ENCODE results near the gene CNN1. TPM values are rescaled to one million over a fixed set of nuclear protein-coding genes. Genes with fewer than 3 reads are reported as not detected.
A peak's percentile ranks its signal among the peaks of the same experiment; 100 is the strongest.
"Not testable (repeated sequence)": the region's sequence is repeated elsewhere in the genome, so short reads cannot be mapped to it uniquely, and the experiment has no call there.

Gene CNN1
- total RNA-seq, 1 experiment from 2014 or later, result not detected

DNA sequence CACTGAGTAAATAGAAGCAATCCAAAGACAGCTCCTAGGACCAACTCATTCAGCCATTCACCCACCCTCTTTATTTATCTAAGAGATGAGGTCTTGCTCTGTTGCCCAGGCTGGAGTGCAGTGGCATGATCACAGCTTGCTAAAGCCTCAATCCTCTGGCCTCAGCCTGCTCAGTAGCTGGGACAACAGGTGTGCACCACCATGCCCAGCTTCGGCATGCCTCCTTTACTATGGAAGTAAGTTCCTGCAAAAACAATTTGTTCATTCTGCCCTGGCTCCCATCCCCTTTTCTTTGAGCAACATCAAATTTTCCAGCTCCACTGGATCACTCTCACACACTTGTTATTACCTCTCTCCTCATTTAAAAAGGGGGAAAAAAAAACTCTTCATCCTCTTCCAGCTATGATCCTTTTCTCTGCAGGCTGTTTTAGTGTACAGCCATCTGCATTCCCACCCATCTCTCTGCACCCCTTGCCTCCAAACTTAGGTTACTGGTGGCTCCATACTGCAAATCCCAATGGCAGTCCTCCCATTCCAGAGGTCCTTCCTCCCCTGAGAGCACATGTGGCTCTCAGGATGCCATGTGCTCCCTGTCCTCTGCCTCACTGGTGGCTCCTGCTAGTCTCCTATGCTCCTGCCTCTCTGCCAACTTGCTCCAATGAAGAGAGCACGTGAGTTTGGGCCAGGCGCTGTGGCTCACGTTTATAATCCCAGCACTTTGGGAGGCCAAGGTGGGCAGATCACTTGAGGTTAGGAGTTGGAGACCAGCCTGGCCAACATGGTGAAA, 18.2 kb downstream of the CNN1 start:
- no peak for DNase-seq (ENCODE audit: low read depth, low spot score)
- in situ Hi-C loops (cut with HindIII; ENCODE audit: low pct_unique_long_range_greater_than_20kb, low sequenced_read_pairs), result no loop called here

DNA sequence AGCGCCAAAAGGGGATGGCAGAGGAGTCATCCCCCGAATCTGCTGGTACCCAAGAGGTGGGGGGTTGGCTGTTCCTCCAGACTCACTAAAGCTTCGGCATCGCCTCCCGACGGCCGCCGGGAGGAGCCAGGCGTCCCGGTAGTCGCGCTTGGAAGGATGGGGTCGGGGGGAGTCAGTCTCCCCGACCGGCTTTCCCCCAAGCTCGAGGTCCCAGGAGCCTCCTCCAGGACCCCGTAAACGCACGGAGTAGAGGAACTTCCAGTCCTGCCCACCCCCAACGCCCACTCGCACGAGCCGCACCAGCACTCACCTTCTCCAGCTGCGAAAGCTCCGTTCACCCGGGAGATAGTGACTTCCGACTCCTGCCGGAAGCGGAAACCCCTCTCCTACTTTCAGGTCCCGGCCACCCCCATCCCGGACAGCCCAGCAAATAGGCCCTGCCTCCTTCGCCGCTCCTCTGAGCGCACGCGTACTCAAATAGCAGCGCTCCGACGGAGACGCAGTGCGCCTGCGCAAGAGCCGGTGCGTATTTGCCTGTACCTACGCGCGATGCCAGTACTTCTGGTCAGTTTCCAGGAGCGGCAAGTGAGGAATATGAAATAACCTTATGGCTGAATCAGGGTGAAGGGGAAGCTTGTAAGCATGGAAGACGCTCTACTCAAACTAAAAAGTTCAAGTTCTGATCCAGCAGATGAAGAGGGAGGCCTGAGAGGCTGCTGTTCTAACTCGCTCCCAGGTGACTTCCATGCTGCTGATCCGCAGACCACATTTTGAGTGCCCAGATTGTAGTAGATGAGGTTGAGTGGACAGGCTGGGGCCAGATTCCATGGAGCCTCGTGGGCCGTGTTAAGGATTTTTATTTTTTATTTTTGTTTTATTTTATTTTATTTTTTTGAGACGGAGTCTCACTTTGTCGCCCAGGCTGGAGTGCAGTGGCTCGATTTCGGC, 20.5 kb downstream of the CNN1 start, which contains the start of gene ELOF1:
TSS of gene ELOF1 (minus strand) at position 350 of the 948 bp plus-strand sequence. CDS start 4,883 bp downstream, outside the sequence.
- DNase-seq (ENCODE audit: low read depth, low spot score), result peak; percentile 96
- in situ Hi-C loops (cut with HindIII; ENCODE audit: low pct_unique_long_range_greater_than_20kb, low sequenced_read_pairs), result no loop called here

DNA sequence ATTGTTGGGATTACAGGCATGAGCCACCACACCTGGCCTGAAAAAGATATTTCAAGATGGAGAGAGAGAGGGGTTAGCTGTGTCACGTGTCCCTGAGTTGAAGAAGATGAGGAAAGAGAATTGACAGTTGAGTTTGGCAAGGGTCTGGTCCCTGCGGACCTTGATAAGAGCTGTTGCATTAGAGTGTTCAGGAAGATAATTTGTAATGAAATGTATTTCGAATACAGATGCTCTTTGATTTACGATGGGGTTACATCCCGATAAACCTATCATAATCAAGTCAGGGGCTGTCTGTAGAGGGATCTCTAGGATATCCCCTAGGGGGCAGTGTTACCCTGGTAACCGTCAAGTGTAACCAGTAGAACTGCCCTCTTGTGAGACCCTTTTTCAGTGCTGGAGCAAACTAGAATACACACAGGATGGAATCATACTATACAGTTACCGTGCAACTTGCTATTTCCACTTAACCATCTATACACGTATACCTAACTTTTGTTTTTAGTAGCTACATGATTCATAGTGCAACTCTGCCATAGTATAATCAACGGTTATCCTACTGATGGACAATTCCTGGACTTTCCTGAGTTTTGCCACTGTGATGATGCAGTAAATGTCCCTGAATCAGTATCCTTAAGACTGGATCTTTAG, 21.9 kb downstream of the CNN1 start:
- in situ Hi-C loops (cut with HindIII; ENCODE audit: low pct_unique_long_range_greater_than_20kb, low sequenced_read_pairs), result no loop called here
- DNase-seq (ENCODE audit: low read depth, low spot score), result peak; percentile 85

DNA sequence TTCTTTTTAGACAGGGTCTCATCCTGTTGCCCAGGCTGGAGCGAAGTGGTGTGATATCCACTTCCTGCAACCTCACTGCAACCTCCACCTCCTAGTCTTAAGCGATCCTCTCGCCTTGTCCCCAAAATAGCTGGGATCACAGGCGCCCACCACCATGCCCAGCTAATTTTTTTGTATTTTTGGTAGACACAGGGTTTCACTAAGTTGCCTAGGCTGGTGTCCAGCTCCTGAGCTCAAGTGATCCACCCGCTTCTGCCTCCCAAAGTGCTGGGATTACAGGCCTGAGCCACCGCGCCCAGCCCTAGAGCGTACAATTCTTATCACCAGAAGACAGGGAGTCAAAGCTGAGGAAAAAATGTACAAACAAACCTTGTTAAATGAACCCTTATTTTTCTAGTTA, 24.9 kb downstream of the CNN1 start:
- in situ Hi-C loops (cut with HindIII; ENCODE audit: low pct_unique_long_range_greater_than_20kb, low sequenced_read_pairs), result no loop called here
- no peak for DNase-seq (ENCODE audit: low read depth, low spot score)

DNA sequence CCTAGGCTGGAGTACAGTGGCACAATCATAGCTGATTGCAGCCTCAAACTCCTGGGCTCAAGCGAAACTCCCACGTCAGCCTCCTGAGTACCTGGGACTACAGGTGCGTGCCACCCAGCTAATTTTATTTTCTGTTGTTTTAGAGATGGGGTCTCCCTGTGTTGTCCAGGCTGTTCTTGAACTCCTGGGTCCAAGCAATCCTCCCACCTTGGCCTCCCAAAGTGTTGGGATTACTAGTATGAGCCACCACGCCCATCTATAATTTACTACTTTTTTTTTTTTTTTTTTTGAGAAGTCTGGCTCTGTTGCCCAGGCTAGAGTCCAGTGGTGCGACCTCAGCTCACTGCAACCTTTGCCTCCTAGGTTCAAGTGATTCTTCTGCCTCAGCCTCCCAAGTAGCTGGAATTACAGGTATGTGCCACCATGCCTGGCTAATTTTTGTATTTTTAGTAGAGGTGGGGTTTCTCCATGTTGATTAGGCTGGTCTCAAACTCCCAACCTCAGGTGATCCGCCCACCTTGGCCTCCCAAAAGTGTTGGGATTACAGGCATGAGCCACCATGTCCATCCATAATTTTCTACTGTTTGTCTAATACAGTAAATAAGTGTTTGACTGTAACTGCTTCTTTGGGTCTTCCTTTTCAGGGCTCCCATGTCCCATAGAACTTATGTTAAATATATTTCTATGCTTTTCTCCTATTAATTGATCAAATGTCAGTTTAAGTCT, 25.6 kb downstream of the CNN1 start:
- in situ Hi-C loops (cut with HindIII; ENCODE audit: low pct_unique_long_range_greater_than_20kb, low sequenced_read_pairs); DNase-seq (ENCODE audit: low read depth, low spot score): not testable (repeated sequence)

DNA sequence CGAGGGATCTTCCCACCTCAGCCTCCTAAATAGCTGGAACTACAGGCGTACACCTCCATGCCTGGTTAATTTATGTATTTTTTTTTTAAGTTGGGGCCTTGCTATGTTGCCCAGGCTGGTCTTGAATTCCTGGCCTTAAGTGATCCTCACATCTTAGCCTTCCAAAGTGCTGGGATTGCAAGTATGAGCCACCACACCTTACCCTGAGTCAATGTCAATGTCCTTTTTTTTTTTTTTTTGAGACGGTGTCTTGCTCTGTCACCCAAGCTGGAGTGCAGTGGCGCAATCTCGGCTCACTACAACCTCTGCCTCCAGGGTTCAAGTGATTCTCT, 27.0 kb downstream of the CNN1 start:
- DNase-seq (ENCODE audit: low read depth, low spot score); in situ Hi-C loops (cut with HindIII; ENCODE audit: low pct_unique_long_range_greater_than_20kb, low sequenced_read_pairs): not testable (repeated sequence)

DNA sequence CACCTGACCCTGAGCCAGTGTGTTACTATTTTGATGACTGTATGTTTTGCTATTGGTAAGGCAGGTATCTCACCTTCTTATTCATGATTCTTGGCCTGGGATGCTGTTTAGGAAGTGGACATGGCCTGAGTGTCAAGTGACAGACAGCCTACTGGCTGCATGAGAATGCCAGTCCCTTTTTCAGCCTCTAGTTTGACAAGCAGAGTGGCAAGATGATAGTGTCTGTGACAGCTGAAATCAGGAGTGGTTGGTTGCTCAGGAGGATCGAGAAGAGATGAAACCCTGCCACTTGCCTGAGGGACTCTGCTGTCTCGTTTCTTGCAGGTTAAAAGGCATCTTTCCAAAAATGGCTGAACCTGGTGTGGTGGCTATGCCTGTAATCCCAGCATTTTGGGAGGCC, 27.5 kb downstream of the CNN1 start:
- in situ Hi-C loops (cut with HindIII; ENCODE audit: low pct_unique_long_range_greater_than_20kb, low sequenced_read_pairs), result no loop called here
- no peak for DNase-seq (ENCODE audit: low read depth, low spot score)

DNA sequence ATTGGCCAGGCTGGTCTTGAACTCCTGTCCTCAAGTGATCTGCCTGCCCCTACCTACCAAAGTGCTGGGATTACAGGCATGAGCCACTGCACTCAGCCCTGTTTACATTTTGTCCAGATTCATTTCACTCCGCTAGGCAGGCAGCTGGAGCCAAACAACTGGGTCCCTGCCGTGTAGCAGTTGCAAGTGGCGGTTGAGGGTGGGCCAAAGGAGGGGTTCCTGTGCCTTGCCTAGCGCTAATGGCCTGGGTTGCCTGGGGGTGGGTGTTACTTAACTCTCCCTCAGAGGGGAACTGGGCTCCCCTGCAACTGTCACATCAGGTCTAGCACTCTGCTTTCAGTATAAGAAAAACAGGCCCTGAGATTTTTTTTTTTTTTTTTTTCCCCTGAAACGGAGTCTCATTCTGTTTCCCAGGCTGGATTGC, 31.4 kb downstream of the CNN1 start:
- in situ Hi-C loops (cut with HindIII; ENCODE audit: low pct_unique_long_range_greater_than_20kb, low sequenced_read_pairs), result no loop called here
- no peak for DNase-seq (ENCODE audit: low read depth, low spot score)

DNA sequence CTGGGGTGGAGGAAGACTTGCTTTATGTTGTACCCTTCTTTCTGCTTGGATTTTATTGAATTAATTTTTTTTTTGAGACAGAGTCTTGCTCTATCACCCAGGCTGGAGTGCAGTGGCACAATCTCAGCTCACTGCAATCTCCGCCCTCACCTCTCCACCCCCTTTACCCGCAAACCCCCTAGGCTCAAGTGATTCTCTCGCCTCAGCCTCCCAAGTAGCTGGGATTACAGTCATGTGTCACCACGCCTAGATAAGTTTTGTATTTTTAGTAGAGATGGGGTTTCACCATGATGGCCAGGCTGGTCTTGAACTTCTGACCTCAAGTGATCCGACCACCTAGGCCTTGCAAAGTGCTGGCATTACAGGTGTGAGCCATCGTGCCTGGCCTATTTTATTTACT, 34.7 kb downstream of the CNN1 start:
- DNase-seq (ENCODE audit: low read depth, low spot score); in situ Hi-C loops (cut with HindIII; ENCODE audit: low pct_unique_long_range_greater_than_20kb, low sequenced_read_pairs): not testable (repeated sequence)

DNA sequence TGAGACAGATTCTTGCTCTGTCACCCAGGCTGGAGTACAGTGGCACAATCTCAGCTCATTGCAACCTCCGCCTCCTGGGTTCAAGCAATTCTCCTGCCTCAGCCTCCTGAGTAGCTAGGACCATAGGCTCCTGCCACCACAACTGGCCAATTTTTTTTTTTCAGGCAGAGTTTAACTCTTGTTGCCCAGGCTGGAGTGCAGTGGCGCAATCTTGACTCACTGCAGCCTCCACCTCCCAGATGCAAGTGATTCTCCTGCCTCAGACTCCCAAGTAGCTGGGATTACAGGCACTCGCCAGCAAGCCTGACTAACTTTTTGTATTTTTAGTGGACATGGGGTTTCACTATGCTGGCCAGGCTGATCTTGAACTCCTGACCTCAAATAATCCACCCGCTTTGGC, 35.1 kb downstream of the CNN1 start:
- in situ Hi-C loops (cut with HindIII; ENCODE audit: low pct_unique_long_range_greater_than_20kb, low sequenced_read_pairs), result not testable (repeated sequence)

DNA sequence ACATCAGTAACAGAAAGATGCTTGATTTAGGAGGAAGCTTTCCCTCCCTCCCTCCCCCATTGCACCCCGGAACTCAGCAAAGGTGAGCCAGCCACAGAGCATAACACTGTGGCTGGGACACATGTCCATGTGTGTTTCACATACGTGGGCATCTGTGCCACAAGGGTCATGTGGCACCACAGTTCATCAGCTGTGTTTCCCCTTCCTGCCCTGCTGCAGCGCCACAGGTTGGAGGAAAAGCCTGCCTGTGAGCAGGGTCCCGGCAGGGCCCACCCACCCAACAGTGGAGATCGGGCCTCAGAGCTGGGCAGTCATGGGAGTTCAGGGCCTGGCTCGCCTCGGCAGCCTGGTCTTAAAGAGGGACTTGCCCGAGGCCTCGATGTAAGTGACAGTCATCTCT, 36.0 kb downstream of the CNN1 start:
- in situ Hi-C loops (cut with HindIII; ENCODE audit: low pct_unique_long_range_greater_than_20kb, low sequenced_read_pairs), result no loop called here
- no peak for DNase-seq (ENCODE audit: low read depth, low spot score)

More for the DNA sequence above, 35.1 kb downstream of the CNN1 start:
- DNase-seq (ENCODE audit: low read depth, low spot score), result not testable (repeated sequence)

DNA sequence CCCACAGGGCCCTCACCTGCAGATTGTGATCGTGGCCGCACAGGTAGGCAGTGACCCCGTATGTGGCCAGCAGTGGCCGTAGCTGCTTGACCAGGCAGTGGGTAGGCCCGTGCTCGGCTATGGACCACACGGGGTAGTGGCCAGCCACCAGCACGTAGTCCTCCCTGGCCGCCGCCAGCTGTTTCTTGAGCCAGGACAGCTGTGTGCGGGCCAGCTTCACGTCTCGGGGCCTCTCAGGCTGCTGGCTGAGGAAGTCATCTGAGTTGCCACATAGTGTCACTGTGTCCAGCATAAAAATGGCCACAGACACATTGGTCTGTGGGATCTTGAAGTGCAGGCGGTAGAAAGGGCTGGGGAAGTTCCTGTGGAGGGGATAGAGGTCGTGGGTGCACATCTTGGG, 37.6 kb downstream of the CNN1 start:
- in situ Hi-C loops (cut with HindIII; ENCODE audit: low pct_unique_long_range_greater_than_20kb, low sequenced_read_pairs), result no loop called here
- no peak for DNase-seq (ENCODE audit: low read depth, low spot score)

DNA sequence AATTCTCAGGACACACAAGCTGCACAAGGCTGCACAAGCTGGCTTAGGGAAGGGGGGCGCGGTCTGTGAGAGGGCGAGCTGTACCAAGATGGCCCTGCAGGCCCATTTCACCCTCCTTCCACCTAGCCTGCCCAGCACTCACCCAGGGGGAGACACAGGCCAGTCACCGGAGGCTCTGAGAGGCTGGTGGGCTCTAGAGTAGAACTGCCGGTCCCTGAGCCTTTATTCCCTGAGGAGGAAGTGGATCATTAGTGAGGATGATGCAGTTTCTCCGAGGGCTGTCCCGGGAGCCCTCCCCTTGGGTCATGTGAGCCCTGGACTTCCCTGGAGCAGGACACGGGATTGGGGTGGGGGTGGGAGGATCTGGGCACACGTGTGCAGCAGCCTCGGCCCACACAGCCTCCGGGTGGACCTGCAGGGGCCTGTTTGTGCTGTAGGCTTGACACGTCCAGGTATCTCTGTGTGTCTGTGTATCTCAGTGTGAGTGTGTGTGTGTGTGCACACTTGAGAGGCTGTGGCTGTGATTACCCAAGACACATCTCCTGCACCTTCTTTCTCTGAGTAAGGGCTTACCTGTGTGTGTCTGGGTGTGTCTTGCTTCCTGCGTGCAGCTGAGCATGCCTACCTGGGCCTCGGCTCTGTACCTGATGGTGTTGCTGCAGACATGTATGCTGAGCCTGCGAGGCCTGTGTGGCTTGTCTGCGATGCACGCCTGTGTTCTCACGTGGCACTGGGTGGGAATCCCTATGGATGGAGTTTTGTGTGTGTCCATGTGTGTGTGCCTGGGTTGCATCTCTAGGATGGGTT, 39.0 kb downstream of the CNN1 start, which contains the start of gene ACP5:
TSS of gene ACP5 (minus strand) at position 195 of the 807 bp plus-strand sequence. CDS start 328 bp downstream, outside the sequence.
- in situ Hi-C loops (cut with HindIII; ENCODE audit: low pct_unique_long_range_greater_than_20kb, low sequenced_read_pairs), result no loop called here
- peak; percentile 64 for DNase-seq (ENCODE audit: low read depth, low spot score)

DNA sequence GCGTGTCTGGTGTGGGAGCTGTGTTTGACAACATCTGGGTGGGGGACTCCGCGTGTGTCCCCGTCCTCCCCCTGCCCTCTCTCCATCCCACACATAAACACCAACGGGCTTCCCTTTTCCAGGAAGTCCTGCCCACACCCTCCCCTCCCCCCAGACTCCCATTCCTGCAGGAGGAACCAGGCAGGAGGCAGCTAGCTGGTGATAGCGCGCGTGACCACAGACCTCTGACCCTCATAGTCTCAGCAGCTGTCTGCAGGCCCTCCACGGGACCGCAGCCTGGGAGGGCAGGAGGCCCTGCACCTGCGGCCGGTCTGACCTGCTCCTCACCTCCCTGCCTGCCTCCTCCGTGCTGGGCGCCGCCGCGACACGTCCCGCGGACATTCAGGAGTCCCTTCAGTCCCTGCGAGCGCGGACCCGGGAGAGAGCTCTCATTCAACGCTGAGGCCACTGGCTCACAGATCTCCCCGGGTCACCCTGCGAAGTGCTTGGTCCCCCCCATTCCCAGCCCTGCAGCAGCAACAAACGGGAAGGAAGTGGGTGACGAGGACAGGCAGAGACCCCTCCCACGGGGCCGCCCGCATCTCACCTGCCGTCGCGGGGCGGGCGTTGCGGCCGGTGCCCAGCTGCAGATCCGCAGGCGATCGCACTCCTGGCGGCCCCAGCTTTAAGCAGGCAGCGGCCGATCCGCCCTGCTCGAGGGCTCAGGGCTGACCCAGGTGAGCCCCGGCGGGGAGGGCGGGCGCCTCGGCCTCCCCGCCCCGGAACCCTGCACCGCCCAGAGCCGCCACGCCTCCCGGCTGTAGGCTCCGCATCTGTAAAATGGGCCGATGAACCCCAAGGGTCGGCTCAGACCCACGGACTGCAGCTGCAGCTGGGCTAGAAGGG, 39.8 kb downstream of the CNN1 start:
- in situ Hi-C loops (cut with HindIII; ENCODE audit: low pct_unique_long_range_greater_than_20kb, low sequenced_read_pairs), result no loop called here
- DNase-seq (ENCODE audit: low read depth, low spot score), result no peak

DNA sequence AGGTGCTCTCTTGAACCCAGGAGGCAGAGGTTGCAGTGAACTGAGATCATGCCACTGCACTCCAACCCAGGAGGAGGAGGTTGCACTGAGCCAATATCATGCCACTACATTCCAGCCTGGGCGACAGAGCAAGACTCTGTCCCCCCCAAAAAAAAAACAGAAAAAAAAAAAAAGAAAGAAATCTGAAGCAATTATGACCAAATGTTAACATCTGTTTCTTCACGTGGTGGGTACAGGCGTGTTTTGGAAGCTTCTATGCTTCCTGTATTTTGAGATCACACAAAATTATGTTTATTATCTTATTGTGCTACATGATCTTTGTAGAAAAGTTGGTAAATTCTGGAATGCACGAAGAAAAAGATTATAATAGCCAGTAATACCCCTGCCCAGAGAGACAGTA, 41.5 kb downstream of the CNN1 start:
- DNase-seq (ENCODE audit: low read depth, low spot score), result no peak
- in situ Hi-C loops (cut with HindIII; ENCODE audit: low pct_unique_long_range_greater_than_20kb, low sequenced_read_pairs), result no loop called here

DNA sequence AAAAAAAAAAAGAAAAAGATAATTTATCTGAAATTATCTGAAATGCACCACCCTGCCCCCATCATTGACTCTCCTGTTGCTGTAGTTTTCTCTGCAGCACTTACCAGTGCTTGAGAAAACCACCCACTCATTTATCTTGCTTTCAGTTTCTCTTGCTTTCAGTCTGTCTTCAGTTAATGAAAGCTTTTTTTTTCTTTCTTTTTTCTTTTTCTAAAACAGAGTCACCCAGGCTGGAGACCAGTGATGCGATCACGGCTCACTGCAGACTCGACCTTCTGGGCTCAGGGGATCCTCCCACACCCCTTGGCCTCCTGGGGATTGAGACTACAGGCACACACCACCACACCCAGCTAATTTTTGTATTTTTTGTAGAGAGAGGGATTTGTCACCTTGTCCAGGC, 43.1 kb downstream of the CNN1 start:
- in situ Hi-C loops (cut with HindIII; ENCODE audit: low pct_unique_long_range_greater_than_20kb, low sequenced_read_pairs), result no loop called here
- no peak for DNase-seq (ENCODE audit: low read depth, low spot score)
